MM.1S (cell line): Measurements from ENCODE around the gene KRT4.

Experiments
- DNase-seq: peaks from one replicate; pipeline ENCODE4 v3.0.0-alpha.2; 2015
- H2AFZ ChIP-seq: fragments of 300-600 bp; sonication (generic); 2 replicates; pipeline ENCODE4 v1.6.0; 2016; ENCODE audit warnings: antibody characterized with exemption, low read length
- H3F3A ChIP-seq: fragments of 300-600 bp; sonication (generic); 2 replicates; pipeline ENCODE4 v1.6.1; 2016; ENCODE audit warnings: mild to moderate bottlenecking, antibody characterized with exemption, low read length, moderate library complexity, mixed read lengths; ENCODE audit not compliant: insufficient read depth
- H3K27ac ChIP-seq: fragments of 300-600 bp; sonication (generic); 2 replicates; pipeline ENCODE4 v1.5.1; 2016; ENCODE audit warnings: mild to moderate bottlenecking, low read length
- H3K27me3 ChIP-seq: fragments of 300-600 bp; sonication (generic); replicated peaks from 2 replicates; pipeline ENCODE4 v1.6.0; 2016; ENCODE audit warnings: low read length; ENCODE audit not compliant: insufficient read depth
- H3K36me3 ChIP-seq: fragments of 300-600 bp; sonication (generic); replicated peaks from 2 replicates; pipeline ENCODE4 v1.6.1; 2016; ENCODE audit warnings: mild to moderate bottlenecking, low read length, mixed read lengths; ENCODE audit not compliant: insufficient read depth
- H3K4me1 ChIP-seq: fragments of 300-600 bp; sonication (generic); 2 replicates; pipeline ENCODE4 v1.6.1; 2016; ENCODE audit warnings: low read length, mixed read lengths
- H3K4me2 ChIP-seq: fragments of 300-600 bp; sonication (generic); 2 replicates; pipeline ENCODE4 v1.6.0; 2016; ENCODE audit warnings: low read depth, low read length
- H3K4me3 ChIP-seq: fragments of 300-600 bp; sonication (generic); 2 replicates; pipeline ENCODE4 v1.5.1; 2016; ENCODE audit warnings: low read length, mixed read lengths
- H3K79me2 ChIP-seq: fragments of 300-600 bp; sonication (generic); 2 replicates; pipeline ENCODE4 v1.6.1; 2016; ENCODE audit warnings: mixed run types, low read length, mixed read lengths
- H3K9ac ChIP-seq: fragments of 300-600 bp; sonication (generic); 2 replicates; pipeline ENCODE4 v1.6.1; 2016; ENCODE audit warnings: low read length, mixed read lengths
- H3K9me2 ChIP-seq: fragments of 300-600 bp; sonication (generic); replicated peaks from 2 replicates; pipeline ENCODE4 v1.6.1; 2016; ENCODE audit warnings: mild to moderate bottlenecking, low read length, mixed read lengths; ENCODE audit not compliant: insufficient read depth
- H3K9me3 ChIP-seq: fragments of 300-600 bp; sonication (generic); replicated peaks from 2 replicates; pipeline ENCODE4 v1.6.1; 2016; ENCODE audit warnings: mild to moderate bottlenecking, low read length, mixed read lengths; ENCODE audit not compliant: insufficient read depth
- H4K20me1 ChIP-seq: fragments of 300-600 bp; sonication (generic); 2 replicates; pipeline ENCODE4 v1.6.1; 2016; ENCODE audit warnings: mild to moderate bottlenecking, low read length, moderate library complexity, mixed read lengths; ENCODE audit not compliant: insufficient read depth
- EZH2 ChIP-seq: fragments of 300-600 bp; sonication (generic); optimal IDR thresholded peaks from 2 replicates; pipeline ENCODE3; 2017; ENCODE audit warnings: low read depth, mild to moderate bottlenecking, antibody characterized with exemption, low read length, mixed read lengths
- EZH2phosphoT487 ChIP-seq: fragments of 300-600 bp; sonication (generic); IDR thresholded peaks from 2 replicates; pipeline ENCODE4 v1.6.1; 2018; ENCODE audit warnings: antibody characterized with exemption, low read length
- TF ChIP-seq, protein P1 (sequence below): fragments of 300-600 bp; sonication (generic); IDR thresholded peaks from 2 replicates; pipeline ENCODE4 v1.5.1; 2016; ENCODE audit warnings: antibody characterized with exemption, low read length, mixed read lengths

KRT4 gene

DNA sequence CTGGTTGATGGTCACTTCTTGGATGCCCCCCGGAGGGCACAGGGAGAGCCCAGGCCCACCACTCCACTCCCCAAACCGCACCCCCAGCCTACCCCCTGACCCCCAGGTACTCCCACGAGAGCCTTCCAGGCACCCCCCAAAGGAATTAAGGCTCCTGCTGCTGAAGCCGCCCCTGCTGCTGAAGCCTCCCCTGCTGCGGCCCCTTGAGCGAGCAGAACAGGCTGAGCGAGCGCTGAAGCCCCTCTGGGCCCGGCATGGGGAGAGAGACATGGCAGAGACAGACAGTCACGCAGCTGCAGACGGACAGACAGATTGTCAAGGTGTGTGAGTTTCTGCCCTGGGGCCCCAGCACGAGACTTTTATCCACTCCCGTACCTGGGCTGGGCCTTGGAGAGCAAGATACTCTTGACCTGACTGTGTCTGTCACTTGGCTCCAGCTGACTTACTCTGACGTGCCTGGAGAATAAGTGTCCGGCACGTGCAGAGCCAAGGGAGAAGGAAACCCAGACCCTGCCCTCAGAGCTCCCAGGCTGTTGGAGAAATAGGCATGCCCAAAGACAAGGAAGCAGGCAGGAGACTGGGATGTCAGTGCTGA lies 34.8 kb upstream of the KRT4 start, which contains the start of gene KRT78:
KRT78 (minus strand) TSS at position 334 of the 595 bp plus-strand sequence; CDS start at position 270, 64 bp downstream.
- H3F3A ChIP-seq: no peaks in the 10 kb centered on the region
- H4K20me1 ChIP-seq: no peaks in the 10 kb centered on the region
- no peaks in the 10 kb centered on the region for H3K9me2 ChIP-seq
- no peaks in the 10 kb centered on the region for H3K4me1 ChIP-seq
- H3K4me2 ChIP-seq: no peak within 1 kb of the TSS
- no peaks in the 10 kb centered on the region for H3K79me2 ChIP-seq
- no peak within 1 kb of the TSS for H3K9ac ChIP-seq
- TF ChIP-seq, protein P1, sequence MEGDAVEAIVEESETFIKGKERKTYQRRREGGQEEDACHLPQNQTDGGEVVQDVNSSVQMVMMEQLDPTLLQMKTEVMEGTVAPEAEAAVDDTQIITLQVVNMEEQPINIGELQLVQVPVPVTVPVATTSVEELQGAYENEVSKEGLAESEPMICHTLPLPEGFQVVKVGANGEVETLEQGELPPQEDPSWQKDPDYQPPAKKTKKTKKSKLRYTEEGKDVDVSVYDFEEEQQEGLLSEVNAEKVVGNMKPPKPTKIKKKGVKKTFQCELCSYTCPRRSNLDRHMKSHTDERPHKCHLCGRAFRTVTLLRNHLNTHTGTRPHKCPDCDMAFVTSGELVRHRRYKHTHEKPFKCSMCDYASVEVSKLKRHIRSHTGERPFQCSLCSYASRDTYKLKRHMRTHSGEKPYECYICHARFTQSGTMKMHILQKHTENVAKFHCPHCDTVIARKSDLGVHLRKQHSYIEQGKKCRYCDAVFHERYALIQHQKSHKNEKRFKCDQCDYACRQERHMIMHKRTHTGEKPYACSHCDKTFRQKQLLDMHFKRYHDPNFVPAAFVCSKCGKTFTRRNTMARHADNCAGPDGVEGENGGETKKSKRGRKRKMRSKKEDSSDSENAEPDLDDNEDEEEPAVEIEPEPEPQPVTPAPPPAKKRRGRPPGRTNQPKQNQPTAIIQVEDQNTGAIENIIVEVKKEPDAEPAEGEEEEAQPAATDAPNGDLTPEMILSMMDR: no peak
- TF ChIP-seq EZH2phosphoT487: no peak
- H3K4me3 ChIP-seq: no peak within 1 kb of the TSS
- H2AFZ ChIP-seq: no peak within 1 kb of the TSS
- H3K27ac ChIP-seq: no peak within 1 kb of the TSS
- peaks cover 88% of the 10 kb centered on the region for H3K27me3 ChIP-seq
- no peaks in the 10 kb centered on the region for H3K36me3 ChIP-seq
- DNase-seq: no peak
- no peaks in the 10 kb centered on the region for H3K9me3 ChIP-seq

DNA sequence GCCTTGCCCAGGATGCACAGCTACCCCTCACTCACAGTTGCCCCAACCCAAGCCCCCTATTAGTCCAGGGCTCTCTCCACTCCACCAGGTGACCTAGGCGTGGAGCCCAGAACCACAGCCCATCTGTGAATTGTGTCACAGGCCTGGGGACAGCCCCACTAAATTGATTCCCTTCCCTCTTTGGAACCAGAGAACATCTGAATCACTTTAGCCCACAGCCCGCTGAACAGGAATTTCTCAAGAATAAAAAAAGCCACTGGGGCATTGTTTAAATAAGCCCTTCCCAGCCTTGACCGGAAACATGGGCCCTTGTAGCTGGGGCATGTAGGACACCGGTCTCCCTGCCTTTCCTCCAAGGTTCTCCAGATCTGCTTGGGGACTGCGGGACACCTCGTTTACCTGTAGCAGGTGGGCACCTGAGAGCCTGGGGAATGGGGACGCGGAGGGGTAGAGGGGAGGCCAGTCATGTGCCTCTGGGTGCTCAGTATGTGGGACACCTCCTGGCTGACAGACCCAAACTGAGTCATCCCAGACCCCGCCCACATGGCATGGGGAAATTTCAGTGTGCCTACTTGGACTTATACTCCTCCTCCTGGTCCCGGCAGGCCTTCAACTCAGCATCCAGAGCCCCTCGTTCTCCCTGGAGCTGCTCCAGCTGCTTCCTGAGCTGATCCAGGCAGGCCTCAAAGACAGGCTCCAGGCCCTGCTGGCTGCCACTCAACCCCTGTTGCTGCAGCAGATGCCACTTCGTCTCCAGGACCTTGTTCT lies 33.6 kb upstream of the KRT4 start:
- Histone ChIP-seq H3K79me2 (no peaks in the 10 kb centered on the region), H4K20me1 (no peaks in the 10 kb centered on the region), H3F3A (no peaks in the 10 kb centered on the region), H3K36me3 (no peaks in the 10 kb centered on the region), H3K27ac (no peak overlapping the region), H3K9me2 (no peaks in the 10 kb centered on the region), H3K4me3 (no peak overlapping the region), H3K4me1 (no peaks in the 10 kb centered on the region), H3K4me2 (no peak overlapping the region), H3K9me3 (no peaks in the 10 kb centered on the region), H3K9ac (no peak overlapping the region), H3K27me3 (peaks cover 78% of the 10 kb centered on the region), H2AFZ (no peak overlapping the region)
- no peak for DNase-seq
- TF ChIP-seq, protein P1: no peak
- TF ChIP-seq EZH2 (no peak), EZH2phosphoT487 (no peak)

DNA sequence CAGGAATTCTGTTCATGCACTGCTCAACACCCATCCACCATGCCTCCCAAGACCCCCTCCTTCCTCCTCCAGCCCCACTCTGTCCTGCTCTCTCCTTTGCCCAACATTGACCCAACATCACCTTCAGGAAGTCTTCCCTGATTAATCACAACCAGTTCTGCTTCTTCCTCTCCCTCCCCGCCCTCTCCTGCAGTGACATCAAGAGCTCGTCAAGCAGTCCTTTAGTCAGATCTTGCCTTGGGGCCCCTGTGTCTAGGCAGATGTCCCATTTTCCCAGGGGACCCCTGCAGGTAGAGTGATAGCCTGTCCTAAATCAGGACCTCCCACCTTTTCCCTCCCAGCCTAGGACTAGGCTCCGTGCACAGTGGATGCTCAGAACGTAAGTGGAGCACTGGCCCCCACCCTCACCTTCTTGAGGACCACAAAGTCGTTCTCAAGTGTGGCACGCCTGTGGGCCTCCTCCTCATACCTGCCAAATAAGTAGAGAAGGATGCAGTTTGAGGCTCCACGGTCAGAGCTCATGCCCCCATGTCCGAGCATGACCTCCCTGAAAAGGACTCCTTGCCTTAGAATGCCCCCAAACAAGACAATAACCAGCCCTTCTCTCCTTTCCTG lies 32.5 kb upstream of the KRT4 start:
- H3K4me3 ChIP-seq: no peak overlapping the region

More for the DNA sequence above, 32.5 kb upstream of the KRT4 start:
- Histone ChIP-seq H3K9me3 (no peaks in the 10 kb centered on the region), H4K20me1 (no peaks in the 10 kb centered on the region), H3K27ac (no peak overlapping the region), H3K27me3 (peaks cover 79% of the 10 kb centered on the region), H3K36me3 (no peaks in the 10 kb centered on the region), H2AFZ (no peak overlapping the region), H3K4me1 (no peaks in the 10 kb centered on the region), H3K79me2 (no peaks in the 10 kb centered on the region), H3K9ac (no peak overlapping the region), H3F3A (no peaks in the 10 kb centered on the region), H3K4me2 (no peak overlapping the region), H3K9me2 (no peaks in the 10 kb centered on the region)
- no peak for DNase-seq
- TF ChIP-seq, protein P1: no peak
- no peak for TF ChIP-seq EZH2phosphoT487
- TF ChIP-seq EZH2: no peak
